HG03460 (cell line): ENCODE measurements around the gene PPME1.

Experiments used
- ATAC-seq: cut with Tn5 transposase; IDR thresholded peaks from one replicate; pipeline ENCODE4 v1.9.1; 2021; ENCODE audit not compliant: unreplicated experiment

Gene PPME1

DNA sequence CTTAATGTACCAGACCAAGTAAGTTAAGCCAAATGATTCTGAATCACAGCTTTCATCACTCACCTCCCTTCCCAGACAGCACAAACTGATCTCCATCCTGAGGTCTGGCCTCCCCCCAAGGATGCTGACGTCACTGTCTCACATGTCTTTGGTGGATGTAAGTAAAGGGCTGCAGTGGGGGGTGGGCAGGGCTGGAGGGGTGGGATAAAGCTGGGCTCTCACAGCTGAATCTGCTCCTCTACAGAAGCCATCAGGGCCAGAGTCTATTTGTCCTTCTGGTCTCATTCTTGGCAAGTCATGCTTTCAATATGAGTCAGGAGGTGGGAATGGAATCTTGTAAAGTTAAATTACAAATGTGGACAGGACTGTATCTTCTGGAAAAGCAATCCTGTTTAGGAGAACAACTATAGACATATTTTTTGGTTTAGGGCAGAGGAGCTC, 107.7 kb downstream of the PPME1 start:
- no peak for ATAC-seq

DNA sequence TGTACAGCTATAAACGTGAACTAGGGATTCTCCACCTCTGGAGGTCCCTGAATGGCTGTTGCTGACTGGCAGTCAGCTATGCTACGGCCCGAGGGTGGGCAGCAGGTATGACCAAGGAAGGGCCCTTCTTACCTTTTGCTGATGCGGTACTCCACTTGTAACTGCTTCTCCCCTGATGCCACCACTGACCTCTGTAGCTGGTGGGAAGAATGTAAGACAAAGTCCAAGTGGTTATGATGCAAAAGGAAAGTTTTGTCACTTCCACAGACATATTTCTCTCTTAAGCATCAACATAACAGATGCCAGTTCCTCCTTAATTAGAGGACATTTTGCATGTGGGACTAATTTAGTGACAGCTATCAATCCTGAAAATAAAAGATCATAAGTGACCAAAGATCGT, 108.2 kb downstream of the PPME1 start:
- no peak for ATAC-seq

DNA sequence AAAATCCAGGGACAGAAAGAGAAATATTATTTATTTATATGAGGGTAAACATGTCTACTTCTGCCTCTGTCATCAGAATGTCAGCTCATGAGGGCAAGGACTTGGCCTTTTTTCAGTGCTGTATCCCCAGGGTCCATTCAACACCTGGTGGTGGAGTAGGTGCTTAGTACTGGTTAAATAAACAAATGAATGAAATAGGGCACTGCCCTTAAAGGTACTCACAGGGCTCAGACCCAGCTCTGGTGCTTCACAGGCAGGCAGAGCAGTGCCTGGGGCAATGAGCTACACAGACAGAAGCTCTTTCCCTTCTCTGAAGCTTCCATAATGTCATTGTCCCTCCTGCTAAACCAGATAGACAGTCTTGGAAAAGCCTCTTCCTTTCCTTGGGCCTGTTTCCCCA, 109.4 kb downstream of the PPME1 start:
- no peak for ATAC-seq

DNA sequence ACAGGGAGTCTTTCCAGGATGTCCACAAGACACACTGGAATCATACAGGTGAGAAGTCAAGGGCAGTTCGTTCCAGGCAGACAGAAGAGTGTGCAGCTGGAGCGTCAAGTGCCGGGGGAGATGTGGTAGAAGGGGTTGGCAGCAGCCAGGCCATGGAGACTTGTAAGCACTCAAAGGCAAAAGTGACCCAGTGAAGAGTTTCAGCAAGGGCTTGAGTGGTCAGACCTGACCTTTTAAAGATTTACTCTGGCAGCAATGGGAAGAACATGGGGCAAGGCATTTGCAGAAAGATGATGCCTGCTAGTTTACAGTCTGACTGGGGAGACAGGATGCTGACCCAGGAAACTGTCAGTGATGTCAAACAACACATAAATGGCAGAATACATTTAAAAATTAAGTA, 111.3 kb downstream of the PPME1 start:
- ATAC-seq = no peak

DNA sequence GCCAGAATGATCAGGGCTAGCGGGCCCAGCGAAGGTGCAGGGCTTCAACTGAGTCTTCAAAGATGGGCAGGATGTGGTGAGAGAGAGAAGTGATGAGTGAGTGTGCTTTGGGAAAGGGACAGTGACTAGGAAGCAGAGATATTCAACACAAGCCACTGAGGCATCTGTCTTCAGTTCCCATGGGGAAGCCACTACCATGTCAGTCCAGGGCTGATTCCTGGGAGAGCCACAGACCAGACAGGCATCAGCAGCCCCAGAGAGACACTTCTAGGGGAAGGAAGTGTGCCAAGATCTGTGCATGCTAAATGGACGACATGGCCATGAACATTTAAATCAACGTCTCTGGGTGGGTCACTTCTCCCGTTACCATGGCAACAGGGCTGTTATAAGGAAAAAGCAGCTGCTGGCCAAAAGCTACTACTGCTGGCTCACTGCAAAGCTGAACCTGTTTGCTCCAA, 111.9 kb downstream of the PPME1 start:
- no peak for ATAC-seq

DNA sequence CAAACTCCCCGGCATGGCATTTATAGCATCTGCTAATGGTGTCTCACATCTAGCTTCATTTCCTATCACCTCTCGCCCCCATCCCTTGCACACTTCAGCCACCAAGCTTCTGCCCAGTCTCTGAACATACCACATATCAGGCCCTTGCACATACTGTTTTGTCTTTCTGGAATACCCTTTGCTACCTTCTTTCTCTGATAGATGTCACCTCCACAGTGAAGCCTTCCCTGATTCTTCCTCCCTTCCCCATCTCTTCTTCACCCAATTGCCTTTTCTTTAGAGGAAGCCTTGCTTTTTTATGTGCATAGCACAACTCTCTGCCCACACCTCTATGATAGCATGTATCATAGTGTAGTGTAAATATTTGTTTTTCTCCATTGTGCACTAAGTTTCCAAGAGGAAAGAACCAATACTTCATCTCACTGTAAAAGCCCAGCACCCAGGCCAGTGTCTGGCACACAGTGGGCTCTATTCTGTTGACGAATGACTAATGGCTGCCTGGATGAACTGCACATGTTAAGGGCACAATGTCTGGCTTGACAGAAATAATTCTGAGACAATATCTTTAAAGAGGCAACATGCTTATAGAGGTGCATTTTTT, 112.6 kb downstream of the PPME1 start:
- ATAC-seq = no peak

DNA sequence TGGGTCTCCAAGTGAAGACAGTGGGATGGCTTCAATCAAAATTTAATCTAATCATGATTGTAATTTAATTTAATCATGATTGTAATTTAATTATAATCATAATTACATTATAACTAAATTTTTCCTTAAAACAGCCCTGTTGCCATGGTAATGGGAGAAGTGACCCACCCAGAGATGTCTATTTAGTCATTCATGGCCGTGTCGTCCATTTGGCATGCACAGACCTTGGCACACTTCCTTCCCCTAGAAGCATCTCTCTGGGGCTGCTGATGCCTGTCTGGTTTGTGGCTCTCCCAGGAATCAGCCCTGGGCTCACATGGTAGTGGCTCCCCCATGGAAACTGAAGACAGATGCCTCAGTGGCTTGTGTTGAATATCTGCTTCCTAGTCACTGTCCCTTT, 113.4 kb downstream of the PPME1 start:
- ATAC-seq = no peak

DNA sequence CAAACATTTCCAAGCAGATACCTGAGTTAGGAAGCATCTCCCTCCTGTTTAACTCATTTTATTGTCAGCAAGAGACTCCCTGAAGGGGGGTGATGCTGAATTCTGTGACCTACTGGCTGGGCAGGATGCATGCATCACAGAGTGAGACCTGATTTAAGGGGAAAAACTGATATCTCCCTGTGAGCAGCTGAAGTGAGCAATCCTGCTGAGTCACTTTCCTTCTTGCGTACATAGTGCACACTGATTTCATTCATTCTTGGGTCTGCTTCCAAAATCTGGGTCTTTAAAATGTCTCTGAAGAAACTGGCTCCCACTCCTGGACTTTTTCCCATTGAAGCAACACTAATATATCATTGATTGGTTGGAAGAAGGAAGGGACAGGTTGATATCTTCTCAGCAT, 117.1 kb downstream of the PPME1 start:
- no peak for ATAC-seq

DNA sequence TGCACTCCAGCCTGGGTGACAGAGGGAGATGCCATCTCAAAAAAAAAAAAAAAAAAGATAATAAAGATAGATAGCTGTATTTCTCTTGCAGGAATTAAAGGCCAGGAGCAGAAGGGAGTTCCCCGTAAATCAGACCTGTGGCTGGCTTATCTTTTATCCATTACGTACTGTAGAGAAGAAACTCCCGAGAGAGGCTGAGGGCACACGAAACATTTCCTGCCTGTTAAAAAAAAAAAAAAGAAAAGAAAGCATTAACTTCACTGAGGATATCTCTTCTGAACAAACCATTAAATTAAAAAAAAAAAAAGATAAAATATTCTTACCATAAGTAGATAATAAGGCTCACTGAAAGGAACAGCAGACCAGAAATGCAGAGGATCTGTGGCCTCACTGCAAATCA, 117.8 kb downstream of the PPME1 start:
- ATAC-seq = no peak

DNA sequence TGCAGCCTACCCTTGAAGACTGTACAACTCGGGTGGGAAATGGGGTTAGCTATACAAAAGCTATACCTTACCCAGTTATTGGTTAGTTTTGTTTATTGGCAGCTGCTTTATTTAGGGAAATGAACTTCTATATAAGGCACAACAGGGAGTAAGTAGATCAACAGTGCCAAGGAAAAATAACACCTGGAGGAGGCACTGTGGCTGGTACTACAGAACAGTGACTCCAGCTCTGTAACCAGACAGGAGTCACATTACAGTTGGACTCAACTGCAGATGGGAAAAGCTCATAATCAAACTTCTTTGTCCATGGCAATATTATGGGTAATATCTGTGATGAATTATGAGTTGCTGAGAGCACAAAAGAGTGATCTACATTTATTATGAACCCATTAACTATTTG, 126.4 kb downstream of the PPME1 start:
- ATAC-seq = no peak

DNA sequence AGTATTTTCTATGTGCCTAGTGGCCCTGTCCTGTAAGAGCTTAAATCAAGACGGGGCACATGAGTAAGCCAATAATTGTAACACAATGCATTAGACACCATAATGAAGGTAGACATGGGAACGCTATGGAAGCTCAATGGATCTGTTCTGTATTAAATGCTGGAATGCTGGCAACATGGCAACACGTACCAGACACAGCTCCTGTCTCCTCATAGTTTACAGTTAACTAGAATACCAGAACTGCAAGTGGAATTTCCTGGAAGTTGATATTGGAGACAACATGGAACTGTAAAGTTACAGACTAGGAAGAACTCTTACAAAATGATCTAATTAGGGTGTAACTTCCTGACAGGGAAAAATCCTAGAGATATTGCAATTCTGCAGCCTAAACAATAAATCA, 127.9 kb downstream of the PPME1 start:
- ATAC-seq = no peak
